Stimulated activated memory B cell treated with anti-CD40 and anti-IgM and Interleukin-4, amounts not matched to agents 10 μg/mL and 1 μg/mL and 100 μg/mL, for 72 hours (primary cell): ENCODE data around the gene LPO.

Experiments
- ATAC-seq: fragments of 150-1000 bp; cut with Tn5 transposase; 2 replicates; pipeline ENCODE4 v1.10.0; 2021
- H3K27ac Mint-ChIP-seq: one replicate; pipeline ENCODE4 v1.8.0; 2022; ENCODE audit warnings: mild to moderate bottlenecking, mixed read lengths
- H3K27me3 Mint-ChIP-seq: one replicate; pipeline ENCODE4 v1.8.0; 2022; ENCODE audit warnings: mixed read lengths
- H3K36me3 Mint-ChIP-seq: one replicate; pipeline ENCODE4 v1.8.0; 2022; ENCODE audit warnings: mixed read lengths
- H3K4me1 Mint-ChIP-seq: one replicate; pipeline ENCODE4 v1.8.0; 2022; ENCODE audit warnings: mixed read lengths
- H3K4me3 Mint-ChIP-seq: one replicate; pipeline ENCODE4 v1.8.0; 2022; ENCODE audit warnings: mild to moderate bottlenecking, moderate library complexity, mixed read lengths
- H3K9me3 Mint-ChIP-seq: one replicate; pipeline ENCODE4 v1.8.0; 2022; ENCODE audit warnings: mixed read lengths

LPO gene

GRCh38 chr17:58265271-58265670 is 26.9 kb downstream of the LPO start:
- no peaks in the 10 kb centered on the region for H3K9me3 Mint-ChIP-seq
- no peak overlapping the region for H3K4me3 Mint-ChIP-seq
- ATAC-seq: no peak
- no peaks in the 10 kb centered on the region for H3K4me1 Mint-ChIP-seq
- H3K36me3 Mint-ChIP-seq: peaks cover 5% of the 10 kb centered on the region
- H3K27ac Mint-ChIP-seq: no peak overlapping the region
- peaks cover 77% of the 10 kb centered on the region for H3K27me3 Mint-ChIP-seq

DNA sequence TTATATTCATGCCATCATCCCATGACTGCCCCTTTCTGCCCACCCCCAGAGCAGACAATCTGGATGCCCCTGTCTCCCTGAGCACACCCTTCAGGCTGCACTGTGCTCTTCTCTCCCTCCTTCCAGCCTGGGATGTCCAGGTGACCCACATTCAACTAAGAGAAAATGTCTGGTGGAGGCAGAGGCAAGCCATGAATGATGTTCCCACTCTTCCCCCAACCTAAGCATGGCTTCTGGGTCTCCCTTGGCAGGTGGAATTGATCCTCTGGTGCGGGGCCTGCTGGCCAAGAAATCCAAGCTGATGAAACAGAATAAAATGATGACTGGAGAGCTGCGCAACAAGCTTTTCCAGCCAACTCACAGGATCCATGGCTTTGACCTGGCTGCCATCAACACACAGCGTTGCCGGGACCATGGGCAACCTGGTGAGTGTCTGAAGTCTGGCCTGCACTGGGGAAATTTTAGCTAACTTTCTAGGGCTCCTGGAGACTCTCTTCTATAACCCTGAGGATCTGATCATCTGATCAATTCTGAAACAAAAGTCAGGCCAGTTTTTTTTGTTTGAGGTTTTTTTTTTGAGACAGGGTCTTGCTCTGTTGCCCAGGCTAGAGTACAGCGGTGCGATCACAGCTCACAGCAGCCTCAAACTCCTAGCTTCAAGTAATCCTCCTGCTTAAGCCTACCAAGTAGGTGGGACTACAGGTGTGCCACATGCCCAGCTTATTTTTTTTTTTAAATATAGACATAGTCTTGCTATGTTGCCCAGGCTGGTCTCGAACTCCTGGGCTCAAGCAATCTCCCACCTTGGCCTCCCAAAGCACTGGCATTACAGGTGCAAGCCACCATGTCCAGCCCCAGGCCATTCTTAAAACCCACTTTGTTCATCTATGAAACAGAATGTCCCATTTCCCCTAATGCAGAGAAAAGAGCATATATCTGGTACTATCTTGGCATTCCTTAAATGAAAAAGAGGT is 27.8 kb downstream of the LPO start:
- peaks cover 68% of the 10 kb centered on the region for H3K27me3 Mint-ChIP-seq

DNA sequence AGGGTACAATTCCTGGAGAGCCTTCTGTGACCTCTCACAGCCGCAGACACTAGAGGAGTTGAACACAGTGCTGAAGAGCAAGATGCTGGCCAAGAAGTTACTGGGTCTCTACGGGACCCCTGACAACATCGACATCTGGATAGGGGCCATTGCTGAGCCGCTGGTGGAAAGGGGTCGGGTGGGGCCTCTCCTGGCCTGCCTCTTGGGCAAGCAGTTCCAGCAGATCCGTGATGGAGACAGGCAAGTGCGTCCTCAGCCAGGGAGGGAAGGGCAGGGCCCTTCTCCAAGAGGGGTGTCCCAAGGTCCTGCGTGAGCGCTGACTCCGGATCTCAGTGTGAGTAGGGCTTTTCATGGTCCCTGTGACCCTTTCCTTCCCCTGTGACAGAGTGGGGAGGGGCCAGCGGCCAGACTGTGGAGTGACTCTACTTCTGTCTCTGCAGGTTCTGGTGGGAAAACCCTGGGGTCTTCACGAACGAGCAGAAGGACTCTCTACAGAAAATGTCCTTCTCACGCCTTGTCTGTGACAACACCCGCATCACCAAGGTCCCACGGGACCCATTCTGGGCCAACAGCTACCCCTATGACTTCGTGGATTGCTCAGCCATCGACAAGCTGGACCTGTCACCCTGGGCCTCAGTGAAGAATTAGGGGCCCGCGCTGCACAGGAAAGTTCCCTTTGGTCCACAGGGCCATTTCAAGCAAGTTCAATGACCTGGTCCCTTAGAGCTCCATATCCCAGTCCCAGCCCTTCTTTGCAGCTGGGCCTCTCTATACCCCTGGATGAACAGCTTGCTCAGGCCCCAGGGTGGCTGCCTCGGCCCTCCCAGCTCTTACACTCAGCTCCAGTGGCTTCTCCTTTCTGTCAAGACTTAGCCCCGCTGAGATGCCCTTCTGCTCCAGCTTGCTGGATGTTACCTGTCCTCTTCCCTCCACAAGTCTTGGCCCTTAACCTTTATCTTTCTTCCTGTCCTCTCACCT is 29.3 kb downstream of the LPO start:
- no peak for ATAC-seq
- peaks cover 2% of the 10 kb centered on the region for H3K4me1 Mint-ChIP-seq
- H3K4me3 Mint-ChIP-seq: no peak overlapping the region
- H3K9me3 Mint-ChIP-seq: no peaks in the 10 kb centered on the region
- peaks cover 5% of the 10 kb centered on the region for H3K36me3 Mint-ChIP-seq
- H3K27ac Mint-ChIP-seq: no peak overlapping the region
- peaks cover 69% of the 10 kb centered on the region for H3K27me3 Mint-ChIP-seq

More for the DNA sequence above, 27.8 kb downstream of the LPO start:
- H3K4me1 Mint-ChIP-seq: no peaks in the 10 kb centered on the region
- H3K27ac Mint-ChIP-seq: no peak overlapping the region
- H3K36me3 Mint-ChIP-seq: peaks cover 5% of the 10 kb centered on the region
- no peak overlapping the region for H3K4me3 Mint-ChIP-seq
- no peaks in the 10 kb centered on the region for H3K9me3 Mint-ChIP-seq
- no peak for ATAC-seq

DNA sequence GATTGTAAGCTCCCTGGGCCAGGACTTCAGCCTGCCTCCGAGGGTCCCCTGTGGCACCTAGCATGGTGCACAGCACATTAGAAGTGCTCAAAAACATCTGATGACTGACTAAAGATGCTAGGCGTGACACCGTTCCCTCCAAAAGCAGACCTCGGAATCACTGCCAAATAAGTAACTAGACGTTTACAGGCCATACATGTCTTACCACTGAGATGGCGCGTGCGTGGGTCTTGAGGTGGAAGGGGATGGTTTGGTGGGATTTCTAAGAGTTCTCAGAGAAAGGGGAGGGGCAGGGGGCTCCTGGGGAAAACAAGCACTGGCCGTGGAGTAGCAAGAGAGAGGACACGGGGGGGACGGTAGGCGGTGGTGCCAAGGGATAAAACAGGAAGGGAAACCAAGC is 29.9 kb downstream of the LPO start:
- no peak overlapping the region for H3K27ac Mint-ChIP-seq
- ATAC-seq: no peak
- H3K9me3 Mint-ChIP-seq: no peaks in the 10 kb centered on the region
- peaks cover 69% of the 10 kb centered on the region for H3K27me3 Mint-ChIP-seq
- peaks cover 5% of the 10 kb centered on the region for H3K36me3 Mint-ChIP-seq
- H3K4me1 Mint-ChIP-seq: peaks cover 9% of the 10 kb centered on the region
- no peak overlapping the region for H3K4me3 Mint-ChIP-seq

DNA sequence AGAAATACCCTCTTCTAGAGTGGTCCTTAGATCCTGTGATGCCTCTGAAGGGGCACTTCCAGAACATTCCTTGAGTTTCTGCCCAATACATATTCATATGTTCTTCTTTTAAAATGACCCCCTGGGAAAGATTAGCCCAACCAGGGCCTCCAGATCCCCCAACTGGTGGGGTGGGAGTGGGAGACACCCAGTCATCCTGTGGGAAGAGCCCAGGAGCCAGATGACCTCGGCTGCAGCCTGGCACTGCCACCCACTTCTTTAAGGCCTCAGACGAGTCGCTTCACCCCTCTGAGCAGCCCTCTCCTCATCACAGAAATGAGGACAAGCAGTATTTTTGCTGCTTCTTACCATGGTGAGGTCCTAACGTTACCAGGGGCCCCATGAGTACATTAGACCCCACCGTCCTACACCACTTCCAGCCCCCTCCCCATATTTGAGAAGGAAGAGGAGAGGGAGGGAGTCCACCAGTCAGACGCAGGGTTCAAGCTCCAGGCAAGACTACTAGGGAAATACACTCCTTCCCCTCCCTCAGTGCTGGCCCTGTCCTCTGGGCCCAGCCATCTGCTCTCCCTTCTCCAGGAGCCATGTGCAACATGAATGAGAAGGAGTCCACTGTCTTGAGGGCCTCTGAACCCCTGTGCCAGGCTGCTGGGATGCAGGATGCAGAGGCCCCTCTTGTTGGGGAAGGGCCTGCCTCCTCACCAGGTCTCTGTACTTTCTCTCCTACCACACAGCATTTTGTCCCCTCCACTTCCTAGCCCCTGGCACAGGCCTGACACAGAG is 30.6 kb downstream of the LPO start:
- Mint-ChIP-seq H3K27me3 (peaks cover 65% of the 10 kb centered on the region), H3K4me3 (no peak overlapping the region), H3K36me3 (peaks cover 5% of the 10 kb centered on the region), H3K27ac (no peak overlapping the region), H3K9me3 (no peaks in the 10 kb centered on the region), H3K4me1 (peaks cover 13% of the 10 kb centered on the region)
- ATAC-seq: no peak

- Mint-ChIP-seq H3K4me3 (no peak overlapping the region), H3K4me1 (peaks cover 13% of the 10 kb centered on the region), H3K27ac (no peak overlapping the region), H3K27me3 (peaks cover 61% of the 10 kb centered on the region), H3K36me3 (peaks cover 5% of the 10 kb centered on the region), H3K9me3 (no peaks in the 10 kb centered on the region)
- no peak for ATAC-seq
Measured at GRCh38 chr17:58269557-58270291, 31.3 kb downstream of the LPO start.

DNA sequence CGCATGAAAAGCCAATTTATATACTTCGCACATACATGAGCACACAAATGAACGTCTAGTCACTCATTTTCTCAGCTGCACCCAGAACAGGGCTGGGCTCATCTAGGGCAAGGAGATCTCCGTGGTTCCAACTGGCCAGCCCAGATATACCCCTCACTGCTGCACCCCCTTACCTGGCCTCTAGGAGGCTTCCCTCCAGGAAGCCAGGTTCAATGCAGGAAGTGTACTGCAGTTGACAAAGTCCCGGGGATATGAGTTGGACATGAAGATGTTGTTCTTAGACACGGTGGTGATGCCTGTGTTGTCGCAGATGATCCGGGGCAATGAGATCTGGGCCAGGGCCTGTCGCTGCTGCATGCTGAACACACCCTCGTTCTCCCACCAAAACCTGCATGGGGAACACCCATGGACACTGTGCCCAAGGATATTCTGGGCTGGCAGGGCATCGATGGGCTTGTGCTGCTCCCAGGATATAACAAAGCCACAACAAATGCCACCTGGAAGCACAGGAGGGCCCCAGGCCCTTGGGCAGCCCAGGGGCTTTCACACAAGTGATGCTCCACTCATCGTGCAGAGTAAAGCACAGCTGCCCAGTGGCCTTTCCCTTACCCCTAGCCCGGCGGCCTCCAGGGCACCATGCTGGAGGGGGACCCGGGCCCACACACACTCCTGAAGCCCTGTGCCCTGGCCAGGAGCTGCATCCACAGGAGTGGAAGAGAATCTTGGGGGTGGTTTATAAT is 32.3 kb downstream of the LPO start:
- peaks cover 5% of the 10 kb centered on the region for H3K36me3 Mint-ChIP-seq
- peaks cover 57% of the 10 kb centered on the region for H3K27me3 Mint-ChIP-seq
- H3K27ac Mint-ChIP-seq: no peak overlapping the region
- H3K9me3 Mint-ChIP-seq: no peaks in the 10 kb centered on the region
- no peak overlapping the region for H3K4me3 Mint-ChIP-seq
- H3K4me1 Mint-ChIP-seq: peaks cover 13% of the 10 kb centered on the region
- ATAC-seq: no peak

- peaks cover 57% of the 10 kb centered on the region for H3K27me3 Mint-ChIP-seq
- no peaks in the 10 kb centered on the region for H3K9me3 Mint-ChIP-seq
- H3K4me1 Mint-ChIP-seq: peaks cover 13% of the 10 kb centered on the region
- H3K27ac Mint-ChIP-seq: no peak overlapping the region
- no peaks in the 10 kb centered on the region for H3K36me3 Mint-ChIP-seq
- H3K4me3 Mint-ChIP-seq: no peak overlapping the region
- no peak for ATAC-seq
Measured at GRCh38 chr17:58271216-58271931, 33.0 kb downstream of the LPO start.

- Mint-ChIP-seq H3K4me3 (no peak overlapping the region), H3K27ac (no peak overlapping the region), H3K4me1 (peaks cover 13% of the 10 kb centered on the region), H3K9me3 (no peaks in the 10 kb centered on the region), H3K27me3 (peaks cover 55% of the 10 kb centered on the region), H3K36me3 (no peaks in the 10 kb centered on the region)
- ATAC-seq: peak; percentile 11
Measured at GRCh38 chr17:58272367-58273280, 34.2 kb downstream of the LPO start.

DNA sequence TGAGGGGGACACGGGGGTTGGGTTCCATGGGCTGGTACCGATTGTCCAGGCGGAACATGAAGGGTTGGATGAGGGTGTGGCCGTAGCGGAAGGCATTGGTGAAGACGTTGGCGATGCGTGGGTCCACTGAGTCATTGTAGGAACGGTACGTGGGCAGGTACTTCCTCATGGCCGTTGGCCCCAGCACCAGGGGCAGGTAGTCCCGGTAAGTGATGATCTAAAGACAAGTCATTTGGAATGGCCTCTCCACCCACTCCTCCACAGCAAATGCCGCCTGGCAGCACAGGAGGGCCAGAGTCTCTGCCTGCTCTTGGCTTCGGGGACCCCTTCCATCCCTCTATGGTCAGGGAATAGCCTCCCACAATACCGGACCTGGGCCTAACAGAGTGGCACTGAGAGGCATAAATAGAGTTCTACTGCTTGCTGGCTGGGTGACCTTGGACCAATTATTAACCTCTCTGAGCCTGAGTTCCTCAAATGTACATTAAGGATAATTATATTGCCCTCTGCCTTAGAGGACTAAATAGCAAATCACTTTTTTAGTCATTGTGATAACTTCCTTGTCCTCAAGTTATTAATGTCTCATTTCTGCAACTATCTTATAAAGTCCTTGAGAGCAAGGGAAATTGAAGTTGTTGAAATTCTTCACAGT is 35.2 kb downstream of the LPO start:
- peaks cover 13% of the 10 kb centered on the region for H3K4me1 Mint-ChIP-seq
- no peak overlapping the region for H3K27ac Mint-ChIP-seq
- H3K9me3 Mint-ChIP-seq: no peaks in the 10 kb centered on the region
- peak; percentile 71 for ATAC-seq
- no peaks in the 10 kb centered on the region for H3K36me3 Mint-ChIP-seq
- H3K27me3 Mint-ChIP-seq: peaks cover 55% of the 10 kb centered on the region
- H3K4me3 Mint-ChIP-seq: no peak overlapping the region

GRCh38 chr17:58275417-58275816 is 37.0 kb downstream of the LPO start:
- no peak for ATAC-seq
- H3K36me3 Mint-ChIP-seq: no peaks in the 10 kb centered on the region
- H3K27ac Mint-ChIP-seq: no peak overlapping the region
- H3K4me1 Mint-ChIP-seq: peaks cover 13% of the 10 kb centered on the region
- no peaks in the 10 kb centered on the region for H3K9me3 Mint-ChIP-seq
- peaks cover 63% of the 10 kb centered on the region for H3K27me3 Mint-ChIP-seq
- no peak overlapping the region for H3K4me3 Mint-ChIP-seq

DNA sequence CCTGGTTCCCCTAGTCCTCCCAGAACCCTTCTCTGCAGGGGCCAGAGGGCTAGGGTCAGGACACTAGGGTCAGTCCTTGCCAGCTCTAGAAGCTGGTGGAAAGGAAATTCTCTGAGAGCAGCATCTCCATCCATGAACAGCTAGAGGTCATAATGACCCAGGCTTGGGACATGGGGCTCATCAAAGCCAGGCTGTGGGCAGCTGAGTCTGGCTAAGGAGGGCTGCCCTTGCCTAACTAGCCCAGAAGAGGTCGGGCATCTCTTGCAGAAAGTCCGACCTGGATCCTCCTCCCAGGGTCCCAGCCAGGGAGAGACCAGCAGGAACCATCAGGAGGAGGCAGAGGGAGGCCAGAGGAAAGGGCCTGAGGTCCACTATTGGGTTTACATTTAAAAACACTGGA is 38.0 kb downstream of the LPO start:
- Mint-ChIP-seq H3K4me1 (peaks cover 13% of the 10 kb centered on the region), H3K4me3 (no peak overlapping the region), H3K36me3 (no peaks in the 10 kb centered on the region), H3K27me3 (peaks cover 72% of the 10 kb centered on the region), H3K27ac (no peak overlapping the region), H3K9me3 (no peaks in the 10 kb centered on the region)
- ATAC-seq: no peak
